GM21381 (cell line): ENCODE measurements around the gene ATG4C.
A peak's percentile ranks its signal among the peaks of the same experiment; 100 is the strongest.

Experiments used
- ATAC-seq: cut with Tn5 transposase; IDR thresholded peaks from one replicate; pipeline ENCODE4 v1.9.1; 2021; ENCODE audit warnings: mild to moderate bottlenecking, moderate library complexity; ENCODE audit not compliant: unreplicated experiment

ATG4C gene

GRCh38 chr1:62836856-62837540 is 53.1 kb downstream of the ATG4C start:
- ATAC-seq, result no peak

GRCh38 chr1:62840555-62840954 is 56.6 kb downstream of the ATG4C start:
- no peak for ATAC-seq

GRCh38 chr1:62841587-62842169 is 57.7 kb downstream of the ATG4C start:
- peak; percentile 80 for ATAC-seq

GRCh38 chr1:62844030-62844429 is 60.1 kb downstream of the ATG4C start:
- ATAC-seq, result no peak

- no peak for ATAC-seq
Measured at GRCh38 chr1:62849031-62849430, 65.1 kb downstream of the ATG4C start.

GRCh38 chr1:62852253-62852652 is 68.3 kb downstream of the ATG4C start:
- no peak for ATAC-seq

GRCh38 chr1:62856960-62857359 is 73.0 kb downstream of the ATG4C start:
- ATAC-seq, result no peak

GRCh38 chr1:62869217-62869754 is 85.4 kb downstream of the ATG4C start:
- ATAC-seq, result no peak

GRCh38 chr1:62870148-62870547 is 86.2 kb downstream of the ATG4C start:
- ATAC-seq, result no peak

- no peak for ATAC-seq
Measured at GRCh38 chr1:62875676-62876075, 91.7 kb downstream of the ATG4C start.

- ATAC-seq, result no peak
Measured at GRCh38 chr1:62876535-62876934, 92.6 kb downstream of the ATG4C start.

- no peak for ATAC-seq
Measured at GRCh38 chr1:62877579-62877978, 93.6 kb downstream of the ATG4C start.

GRCh38 chr1:62879962-62880361 is 96.0 kb downstream of the ATG4C start:
- ATAC-seq, result no peak

GRCh38 chr1:62882201-62883104 is 98.5 kb downstream of the ATG4C start:
- ATAC-seq, result no peak

- no peak for ATAC-seq
Measured at GRCh38 chr1:62884156-62884740, 100.3 kb downstream of the ATG4C start.

GRCh38 chr1:62887799-62888507 is 104.0 kb downstream of the ATG4C start:
- no peak for ATAC-seq

- no peak for ATAC-seq
Measured at GRCh38 chr1:62891956-62892562, 108.1 kb downstream of the ATG4C start.

GRCh38 chr1:62897788-62898187 is 113.9 kb downstream of the ATG4C start:
- ATAC-seq, result no peak

GRCh38 chr1:62900566-62900965 is 116.6 kb downstream of the ATG4C start:
- no peak for ATAC-seq

GRCh38 chr1:62901650-62902049 is 117.7 kb downstream of the ATG4C start:
- no peak for ATAC-seq
